ENCODE results near the gene GDPD3. TPM values are rescaled to one million over a fixed set of nuclear protein-coding genes. Genes with fewer than 3 reads are reported as not detected.
A peak's percentile ranks its signal among the peaks of the same experiment; 100 is the strongest.

The GDPD3 gene
- total and polyA plus RNA-seq, 2 of the 13 experiments (the other 11 are each of a cell fraction or from before 2014, with no cell fraction given) = 18.7 to 20.6 TPM

- TF ChIP-seq EED (CRISPR knock-in tag; IDR thresholded peaks at IDR 0.05) (peak; percentile 65), ZSCAN9 (CRISPR knock-in tag; IDR thresholded peaks at IDR 0.05; ENCODE audit: borderline replicate concordance) (no peak), IKZF1 (IDR thresholded peaks at IDR 0.05) (no peak), DR1 (CRISPR knock-in tag; IDR thresholded peaks at IDR 0.05) (no peak; the same call in 1 of the 2 replicates), ZNF121 (CRISPR knock-in tag; IDR thresholded peaks at IDR 0.05) (no peak), CHD4 (IDR thresholded peaks at IDR 0.05; ENCODE audit: borderline replicate concordance, low read length) (no peak), ZNF619 (CRISPR knock-in tag; IDR thresholded peaks at IDR 0.05) (no peak), HDAC2 (CRISPR knock-in tag; IDR thresholded peaks at IDR 0.05) (0 out of 2 replicates have a peak, but pooled peaks have one; percentile 10), MTA3 (CRISPR knock-in tag; IDR thresholded peaks at IDR 0.05) (no peak), ZNF34 (CRISPR knock-in tag; IDR thresholded peaks at IDR 0.05; ENCODE audit: borderline replicate concordance) (no peak; the same call in 1 of the 2 replicates), TBX2 (CRISPR knock-in tag; IDR thresholded peaks at IDR 0.05; ENCODE audit: borderline replicate concordance) (peak; percentile 87), FOSL1 (CRISPR knock-in tag; IDR thresholded peaks at IDR 0.05; ENCODE audit: borderline replicate concordance) (no peak), SP1 (IDR thresholded peaks at IDR 0.05) (no peak), SP1 (CRISPR knock-in tag; IDR thresholded peaks at IDR 0.05) (no peak), TBP (CRISPR knock-in tag; IDR thresholded peaks at IDR 0.05) (no peak), ZBTB2 (CRISPR knock-in tag; IDR thresholded peaks at IDR 0.05; ENCODE audit: low read depth) (peak; percentile 50; the same call in 1 of the 2 replicates), TSC22D2 (CRISPR knock-in tag; IDR thresholded peaks at IDR 0.05; ENCODE audit: borderline replicate concordance) (peak; percentile 14; the same call in 1 of the 2 replicates), ZNF317 (CRISPR knock-in tag; IDR thresholded peaks at IDR 0.05) (no peak), FOXK1 (CRISPR knock-in tag; IDR thresholded peaks at IDR 0.05; ENCODE audit: borderline replicate concordance, low read depth) (peak; percentile 53; the same call in 1 of the 2 replicates), ZBTB14 (CRISPR knock-in tag; IDR thresholded peaks at IDR 0.05) (peak; percentile 31; the same call in 1 of the 2 replicates)
- TF ChIP-seq, protein P1, sequence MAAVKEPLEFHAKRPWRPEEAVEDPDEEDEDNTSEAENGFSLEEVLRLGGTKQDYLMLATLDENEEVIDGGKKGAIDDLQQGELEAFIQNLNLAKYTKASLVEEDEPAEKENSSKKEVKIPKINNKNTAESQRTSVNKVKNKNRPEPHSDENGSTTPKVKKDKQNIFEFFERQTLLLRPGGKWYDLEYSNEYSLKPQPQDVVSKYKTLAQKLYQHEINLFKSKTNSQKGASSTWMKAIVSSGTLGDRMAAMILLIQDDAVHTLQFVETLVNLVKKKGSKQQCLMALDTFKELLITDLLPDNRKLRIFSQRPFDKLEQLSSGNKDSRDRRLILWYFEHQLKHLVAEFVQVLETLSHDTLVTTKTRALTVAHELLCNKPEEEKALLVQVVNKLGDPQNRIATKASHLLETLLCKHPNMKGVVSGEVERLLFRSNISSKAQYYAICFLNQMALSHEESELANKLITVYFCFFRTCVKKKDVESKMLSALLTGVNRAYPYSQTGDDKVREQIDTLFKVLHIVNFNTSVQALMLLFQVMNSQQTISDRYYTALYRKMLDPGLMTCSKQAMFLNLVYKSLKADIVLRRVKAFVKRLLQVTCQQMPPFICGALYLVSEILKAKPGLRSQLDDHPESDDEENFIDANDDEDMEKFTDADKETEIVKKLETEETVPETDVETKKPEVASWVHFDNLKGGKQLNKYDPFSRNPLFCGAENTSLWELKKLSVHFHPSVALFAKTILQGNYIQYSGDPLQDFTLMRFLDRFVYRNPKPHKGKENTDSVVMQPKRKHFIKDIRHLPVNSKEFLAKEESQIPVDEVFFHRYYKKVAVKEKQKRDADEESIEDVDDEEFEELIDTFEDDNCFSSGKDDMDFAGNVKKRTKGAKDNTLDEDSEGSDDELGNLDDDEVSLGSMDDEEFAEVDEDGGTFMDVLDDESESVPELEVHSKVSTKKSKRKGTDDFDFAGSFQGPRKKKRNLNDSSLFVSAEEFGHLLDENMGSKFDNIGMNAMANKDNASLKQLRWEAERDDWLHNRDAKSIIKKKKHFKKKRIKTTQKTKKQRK (IDR thresholded peaks at IDR 0.05; ENCODE audit: low read length) = no peak
- TF ChIP-seq, protein P2, sequence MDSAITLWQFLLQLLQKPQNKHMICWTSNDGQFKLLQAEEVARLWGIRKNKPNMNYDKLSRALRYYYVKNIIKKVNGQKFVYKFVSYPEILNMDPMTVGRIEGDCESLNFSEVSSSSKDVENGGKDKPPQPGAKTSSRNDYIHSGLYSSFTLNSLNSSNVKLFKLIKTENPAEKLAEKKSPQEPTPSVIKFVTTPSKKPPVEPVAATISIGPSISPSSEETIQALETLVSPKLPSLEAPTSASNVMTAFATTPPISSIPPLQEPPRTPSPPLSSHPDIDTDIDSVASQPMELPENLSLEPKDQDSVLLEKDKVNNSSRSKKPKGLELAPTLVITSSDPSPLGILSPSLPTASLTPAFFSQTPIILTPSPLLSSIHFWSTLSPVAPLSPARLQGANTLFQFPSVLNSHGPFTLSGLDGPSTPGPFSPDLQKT (CRISPR knock-in tag; IDR thresholded peaks at IDR 0.05; ENCODE audit: borderline replicate concordance) = no peak; the same call in 1 of the 2 replicates
These were observed 37.6 kb downstream of the GDPD3 start, which contains the start of gene PPP4C (continued) for GRCh38 chr16:30075503-30076275.

Measured in HepG2 (cell line).